HUDEP-2 (cell line): ENCODE measurements around the gene FTCDNL1.
A peak's percentile ranks its signal among the peaks of the same experiment; 100 is the strongest.

Source experiments
- DNase-seq, 76 experiments: peaks; one replicate each; lab custom pipeline; 2025; ENCODE audit not compliant: unreplicated experiment in 76 of 76; lab: John Stamatoyannopoulos, UW

Gene FTCDNL1

DNA sequence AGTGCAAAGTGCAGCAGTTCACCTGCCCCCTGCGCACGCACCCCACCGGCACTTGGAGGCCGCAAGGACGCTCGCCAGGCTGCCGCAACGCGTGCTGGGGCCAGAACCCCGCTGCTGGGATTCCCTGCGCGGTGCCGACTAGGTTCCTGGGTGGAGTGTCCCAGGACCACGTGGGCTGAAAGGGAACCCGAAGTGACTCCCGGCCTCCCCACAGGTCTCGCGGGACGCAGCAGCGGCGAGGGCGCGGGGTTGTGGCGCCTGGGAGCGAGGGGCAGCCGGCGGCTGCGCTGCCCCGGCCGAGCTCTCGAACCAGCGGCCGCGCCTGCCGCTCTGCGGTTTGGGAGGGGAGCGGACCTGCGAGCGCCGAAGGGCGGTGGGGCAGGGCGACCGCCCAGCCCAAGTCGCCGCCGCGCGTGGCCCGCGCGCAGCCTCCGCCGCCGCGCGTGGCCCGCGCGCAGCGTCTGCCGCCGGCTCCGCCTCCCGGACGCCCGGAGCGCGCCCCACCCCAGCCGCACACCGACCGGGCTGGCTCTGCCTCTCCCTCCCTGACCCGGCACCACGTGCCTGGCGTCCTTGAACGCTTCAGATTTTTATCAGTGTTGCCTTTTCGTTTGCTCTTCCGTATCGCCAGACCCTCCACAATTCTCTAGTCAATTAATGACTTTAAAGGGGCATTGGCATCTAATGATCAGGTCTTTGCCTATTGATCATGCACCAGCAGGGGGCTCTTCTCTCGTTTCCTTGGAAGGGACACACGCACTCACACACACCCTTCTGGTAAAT, at the start of gene FTCDNL1:
Gene FTCDNL1, minus strand, starts transcription at position 475 of the 783 bp plus-strand sequence. CDS start 2,230 bp downstream, outside the sequence.
- peak in 73 of 76 experiments; percentile 1 to 75 (median 52) for DNase-seq

DNA sequence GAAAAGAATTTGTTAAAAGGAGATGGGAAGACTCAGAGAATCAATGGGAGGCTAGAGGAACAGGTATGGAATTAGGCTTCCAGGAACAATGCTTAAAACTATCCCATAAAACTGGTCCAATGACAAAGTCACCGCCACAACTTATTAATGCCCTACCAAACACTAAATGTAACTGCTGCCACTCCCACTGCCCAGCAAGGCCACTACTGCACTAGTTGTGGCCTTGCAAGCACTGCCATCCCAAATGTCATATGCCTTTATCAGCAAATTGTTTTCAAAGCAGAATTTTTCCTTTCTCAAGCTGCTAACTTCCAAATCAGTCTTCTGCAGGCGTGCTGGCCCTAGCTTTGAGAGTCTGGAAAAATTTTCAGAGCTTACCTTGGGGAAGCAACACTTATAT, 45.6 kb upstream of the FTCDNL1 start:
- DNase-seq = no peak

DNA sequence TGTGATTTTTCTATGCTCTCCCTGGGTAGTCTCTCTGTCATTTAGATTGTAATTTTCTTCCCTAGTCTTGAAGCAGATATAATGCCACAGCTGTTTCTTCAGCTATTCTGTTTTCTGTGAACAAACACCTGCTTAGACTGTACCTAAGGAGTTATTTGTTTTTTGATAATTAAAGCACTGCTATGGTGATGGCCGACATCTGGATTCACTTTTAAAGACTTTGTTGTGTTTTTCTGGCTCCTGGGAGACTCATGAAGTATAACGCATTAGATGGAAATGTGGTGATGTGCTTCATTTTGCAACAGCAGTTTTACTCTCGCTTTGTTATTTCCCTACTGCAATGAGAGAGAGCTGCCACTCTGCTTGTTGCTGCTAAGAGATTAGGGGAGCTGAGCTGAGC, 44.4 kb upstream of the FTCDNL1 start:
- DNase-seq = no peak

DNA sequence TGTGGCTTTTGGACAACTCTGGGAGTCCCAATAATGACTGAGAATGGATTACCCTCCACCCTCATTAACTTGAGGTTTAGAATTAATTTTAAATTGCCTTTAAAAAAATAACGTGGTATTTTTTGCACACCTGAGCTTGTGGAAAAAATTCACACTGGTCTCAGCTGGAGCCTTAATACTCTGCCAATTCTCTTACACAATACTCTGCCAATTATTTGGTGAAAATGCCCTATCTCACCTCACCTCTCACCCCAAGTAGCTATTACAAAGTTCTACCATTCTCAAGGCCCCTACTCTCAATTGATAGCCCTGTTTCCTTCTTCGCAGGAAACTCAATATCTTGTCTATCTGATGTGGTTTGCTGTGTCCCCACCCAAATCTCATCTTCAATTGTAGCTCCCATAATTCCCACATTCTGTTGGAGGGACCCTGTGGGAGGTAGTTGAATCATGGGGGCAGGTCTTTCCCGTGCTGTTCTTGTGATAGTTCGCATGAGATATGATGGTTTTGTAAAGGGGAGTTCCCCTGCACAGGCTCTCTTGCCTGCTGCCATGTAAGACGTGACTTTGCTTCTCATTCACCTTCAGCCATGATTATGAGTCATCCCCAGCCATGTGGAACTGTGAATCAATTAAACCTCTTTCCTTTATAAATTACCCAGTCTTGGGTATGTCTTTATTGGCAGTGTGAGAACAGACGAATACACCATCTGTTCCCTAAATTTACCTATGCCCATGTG, 32.7 kb upstream of the FTCDNL1 start:
- no peak for DNase-seq

DNA sequence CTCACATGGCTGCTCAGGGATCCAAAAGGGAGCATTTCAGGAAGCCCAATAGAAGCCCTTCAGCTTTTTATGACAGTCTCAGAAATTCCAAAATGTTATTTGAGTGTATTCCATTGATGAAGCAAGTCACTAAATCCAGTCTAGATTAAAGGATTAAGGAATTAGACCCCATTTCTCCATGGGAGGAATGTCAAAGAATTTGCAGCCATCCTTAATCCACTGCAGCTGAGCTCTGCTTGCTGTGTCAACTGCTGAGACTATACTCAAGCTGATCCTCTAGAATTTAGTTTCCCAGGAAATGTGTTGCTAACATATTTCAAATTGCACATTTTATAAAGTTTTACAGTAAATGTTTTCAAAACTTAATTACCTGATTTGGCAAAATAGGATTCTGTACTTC, 31.7 kb upstream of the FTCDNL1 start:
- DNase-seq = no peak

DNA sequence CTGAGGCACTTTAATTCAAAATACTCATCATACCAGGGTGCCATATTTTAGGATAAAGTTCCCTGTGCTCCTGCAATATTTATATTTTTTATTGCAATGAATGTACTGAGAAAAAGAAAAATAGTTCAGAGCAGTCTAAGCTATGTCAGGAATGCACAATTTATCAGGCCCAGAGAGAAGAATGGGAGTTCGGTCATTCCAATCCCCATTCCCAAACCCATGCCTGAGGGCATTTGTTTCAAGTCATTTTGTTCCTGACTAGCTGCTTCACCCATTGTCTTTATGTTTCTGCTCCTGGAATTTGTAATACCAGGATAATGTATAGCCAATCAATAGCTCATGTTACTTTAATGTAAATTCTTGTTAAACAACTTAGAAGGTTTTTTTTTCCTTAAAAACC, 24.4 kb upstream of the FTCDNL1 start:
- DNase-seq = no peak

DNA sequence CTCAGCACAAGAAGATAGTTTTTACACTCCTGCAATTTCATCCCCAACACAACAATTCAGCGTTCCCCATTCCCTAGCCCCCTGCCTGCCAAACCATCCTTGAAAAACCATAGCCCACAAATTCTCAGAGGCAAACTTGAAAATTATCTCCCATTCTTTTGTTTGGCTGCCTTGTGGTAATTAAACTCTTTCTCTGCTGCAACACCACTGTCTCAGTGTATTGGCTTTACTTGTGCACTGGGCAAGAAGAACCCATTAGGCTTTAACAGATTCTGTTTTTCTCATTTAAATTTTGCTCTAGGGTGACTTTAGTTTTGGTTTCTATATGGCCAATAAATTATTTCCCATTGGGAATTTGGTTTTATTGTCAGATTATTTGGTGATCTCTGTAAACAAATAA, 23.2 kb upstream of the FTCDNL1 start:
- no peak for DNase-seq

DNA sequence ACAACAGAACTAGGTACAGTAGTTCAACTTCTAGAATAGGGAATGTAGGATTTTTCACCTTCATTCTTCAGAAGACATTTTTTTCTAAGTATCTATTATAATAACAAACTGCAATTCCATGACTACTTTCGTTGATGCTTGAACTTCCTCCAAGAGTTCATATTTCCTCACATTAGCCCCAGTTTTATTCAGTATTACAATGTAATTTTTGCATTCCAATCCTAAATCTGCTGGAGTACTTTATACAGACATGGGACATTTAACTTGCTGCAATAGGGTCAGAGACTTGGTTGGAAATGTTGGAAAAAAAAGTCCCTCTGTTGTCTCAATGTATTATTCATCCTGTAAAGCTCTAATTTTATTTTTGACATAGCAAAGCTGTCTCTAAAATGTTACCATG, 19.6 kb upstream of the FTCDNL1 start:
- DNase-seq = no peak

DNA sequence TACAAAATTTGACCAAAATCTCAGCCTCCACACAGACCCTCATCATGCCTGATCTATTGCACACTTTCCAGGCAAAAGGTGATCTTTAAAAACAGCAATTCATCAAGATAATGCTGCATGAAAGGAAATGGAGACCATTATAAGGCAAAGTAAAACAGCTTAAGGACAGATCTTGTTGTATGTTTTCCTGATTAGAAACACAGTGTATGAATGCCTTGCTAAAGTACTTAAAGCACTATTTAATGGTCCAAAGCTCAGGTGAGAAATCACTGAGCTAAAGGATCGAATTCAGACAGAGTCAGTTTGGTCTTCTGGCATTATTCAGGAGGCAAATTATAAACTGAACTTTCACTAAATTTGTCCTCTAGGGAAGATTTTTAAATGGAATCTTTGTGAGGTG, 18.7 kb upstream of the FTCDNL1 start:
- no peak for DNase-seq

DNA sequence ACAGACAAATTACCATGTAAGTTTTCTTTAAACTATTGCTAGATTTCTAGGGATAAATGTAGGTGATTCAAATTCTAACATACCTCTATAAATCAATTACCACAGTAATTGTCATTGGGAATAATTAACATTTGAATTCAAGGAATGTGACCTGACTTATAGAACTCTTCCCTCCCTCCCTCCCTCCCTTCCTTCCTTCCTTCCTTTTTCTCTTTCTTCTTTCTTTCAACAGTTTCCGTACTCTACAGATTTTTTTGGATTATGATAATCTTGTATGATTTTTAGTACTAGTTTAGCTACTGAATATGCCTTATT, 18.2 kb upstream of the FTCDNL1 start:
- no peak for DNase-seq

DNA sequence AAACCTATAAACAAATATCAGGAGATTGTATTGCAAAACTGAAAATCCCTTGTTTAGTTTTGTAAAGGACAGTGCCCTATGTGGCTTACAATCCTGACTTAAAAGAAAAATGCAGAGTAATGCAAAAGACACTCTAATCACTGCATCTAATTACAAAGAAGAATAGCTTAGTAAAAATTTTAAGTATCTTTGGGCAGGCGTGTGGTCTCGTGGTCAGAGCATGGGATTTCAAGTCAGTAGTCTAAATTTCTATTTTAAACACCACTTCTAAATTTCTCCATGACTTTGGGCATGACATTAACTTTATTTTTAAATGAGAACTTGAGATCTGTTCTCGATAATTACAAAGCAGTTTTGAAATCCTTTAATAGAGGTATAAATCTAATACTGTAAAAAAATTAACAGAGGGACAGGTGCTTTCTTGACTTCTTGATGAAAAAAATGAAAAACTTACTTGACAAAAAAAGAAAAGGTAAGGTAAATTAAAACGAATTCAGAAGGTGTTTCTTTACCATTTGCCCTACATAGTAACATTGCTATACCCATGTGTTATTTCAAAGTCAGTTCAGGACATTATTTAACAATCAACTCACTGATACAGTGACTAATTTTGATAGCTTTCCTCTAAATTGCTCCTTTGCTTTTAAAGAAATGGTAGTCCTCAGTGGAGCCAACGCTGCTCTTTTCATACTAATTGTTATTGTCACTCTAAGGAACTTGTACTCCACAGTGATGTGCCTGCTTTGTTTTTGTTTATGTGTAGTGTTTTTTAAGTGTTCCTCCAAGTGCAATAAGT, 17.6 kb upstream of the FTCDNL1 start:
- DNase-seq = no peak

DNA sequence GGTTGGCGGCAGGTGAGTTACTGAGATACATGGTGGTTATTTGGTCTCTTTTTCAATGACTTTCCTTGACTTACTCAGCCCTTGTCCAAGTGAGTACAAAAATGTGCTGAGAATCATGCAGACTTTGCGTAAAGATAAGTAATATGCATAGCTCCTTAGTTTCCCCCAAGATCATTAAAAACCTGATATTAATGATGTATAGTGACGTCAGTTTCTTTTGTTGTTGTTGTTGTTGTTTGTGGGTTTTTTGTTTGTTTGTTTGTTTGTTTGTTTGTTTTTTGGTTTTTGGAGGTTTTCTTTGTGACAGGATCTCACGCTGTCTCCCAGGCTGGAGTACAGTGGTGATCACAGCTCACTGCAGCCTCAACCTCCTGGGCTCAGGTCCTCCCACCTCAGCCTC, 14.9 kb upstream of the FTCDNL1 start:
- DNase-seq = no peak

DNA sequence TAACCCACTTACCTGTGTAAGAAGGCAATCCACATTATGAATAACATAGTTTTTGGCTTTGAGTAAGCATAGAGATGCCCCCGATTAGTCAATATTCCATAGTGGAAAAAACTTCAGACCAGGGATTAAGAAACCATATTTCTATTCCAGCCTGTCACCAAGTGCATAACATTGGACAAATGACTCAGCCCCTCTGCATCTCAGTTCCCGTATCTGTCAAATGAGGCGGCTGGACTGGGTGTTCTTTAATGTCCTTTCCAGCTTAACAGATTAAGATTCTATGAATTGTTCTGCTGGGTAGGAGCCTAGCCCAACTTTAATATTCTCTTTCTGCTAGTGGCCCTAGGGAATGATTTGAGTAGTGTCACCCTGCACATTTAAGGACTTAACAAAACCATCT, 11.8 kb upstream of the FTCDNL1 start:
- peak in 2 of 76 experiments; percentile 2 to 9 for DNase-seq

DNA sequence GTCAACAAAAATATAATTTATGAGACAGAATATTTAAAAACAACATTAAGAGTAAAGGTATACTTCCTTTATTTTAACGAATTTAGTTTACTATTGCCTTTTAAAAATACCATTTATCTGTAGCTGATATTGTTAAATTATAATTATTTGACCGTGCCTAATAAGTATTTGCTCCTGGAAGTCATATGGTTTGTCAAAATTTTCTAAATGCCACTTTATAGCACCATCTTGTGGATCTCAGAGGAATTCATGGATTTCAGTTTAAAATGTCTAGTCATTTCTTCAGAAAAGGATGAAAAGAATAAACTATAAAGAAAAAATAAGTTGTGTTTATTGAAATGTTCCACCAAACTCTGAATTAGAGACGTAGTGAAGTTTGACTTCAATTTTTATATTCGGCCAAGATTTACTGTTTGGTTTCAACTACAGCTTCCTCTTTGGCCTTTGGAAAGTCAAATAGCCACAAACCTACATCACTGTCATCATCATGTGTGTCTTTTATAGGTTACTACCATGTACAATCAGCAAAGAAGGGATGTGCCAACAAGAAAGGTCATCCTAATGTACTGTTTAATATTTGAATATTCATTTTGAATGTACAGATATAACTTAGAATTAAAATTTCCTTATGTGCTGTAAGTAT, 10.3 kb upstream of the FTCDNL1 start:
- peak in 3 of 76 experiments; percentile 7 to 12 (median 8) for DNase-seq

DNA sequence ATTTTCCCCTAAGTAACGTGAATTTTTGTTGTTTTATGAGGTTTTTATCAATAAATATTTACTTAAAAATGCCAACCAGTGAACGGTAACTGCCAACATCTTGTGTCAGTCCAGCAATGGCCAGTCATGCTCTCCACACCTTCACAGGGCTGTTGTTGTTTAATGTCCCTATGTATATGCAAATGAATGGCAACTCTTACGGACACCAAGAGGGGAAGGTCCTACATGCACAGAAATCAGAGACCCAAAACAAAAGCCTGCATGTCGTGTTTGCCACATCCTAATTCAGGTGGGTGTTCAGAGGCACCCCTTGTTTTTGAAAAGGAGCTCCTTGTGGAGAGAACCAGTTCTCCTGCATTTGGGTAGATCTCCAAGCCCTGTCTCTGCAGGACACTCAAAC, 4.8 kb upstream of the FTCDNL1 start:
- no peak for DNase-seq

DNA sequence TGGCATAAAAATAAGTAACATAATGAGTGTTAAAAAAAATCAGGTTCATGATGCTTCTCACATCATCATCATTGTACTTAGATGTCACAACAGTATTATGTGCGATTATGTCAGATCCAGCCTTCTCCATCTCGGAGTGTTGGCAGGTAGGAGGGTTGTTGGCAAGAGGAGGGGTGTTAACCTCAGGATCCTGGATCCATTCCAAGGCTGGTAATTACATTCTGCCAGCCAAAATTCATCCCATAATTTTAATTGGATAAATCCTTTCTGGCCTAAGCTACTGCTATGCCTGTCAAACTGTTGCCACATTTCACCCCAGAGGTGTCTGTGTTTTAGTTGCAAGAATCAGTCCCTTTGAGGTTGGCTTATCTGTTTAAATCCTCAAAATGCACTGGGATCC, 891 bp upstream of the FTCDNL1 start:
- DNase-seq = no peak

DNA sequence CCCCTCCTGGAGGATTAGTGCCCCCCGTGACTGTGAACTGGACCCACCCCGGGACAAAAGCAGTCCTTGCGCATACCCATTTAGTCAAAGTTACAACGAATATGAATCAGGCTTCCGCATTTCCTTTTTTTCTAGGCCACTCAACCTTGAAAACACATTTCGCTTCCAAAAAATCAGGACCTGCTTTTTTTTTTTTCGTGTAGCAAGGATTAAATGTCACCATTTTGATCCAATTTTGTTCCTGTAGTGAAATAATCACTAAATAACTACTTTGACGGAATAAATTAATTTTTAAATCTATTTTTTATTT, 464 bp upstream of the FTCDNL1 start:
- no peak for DNase-seq

DNA sequence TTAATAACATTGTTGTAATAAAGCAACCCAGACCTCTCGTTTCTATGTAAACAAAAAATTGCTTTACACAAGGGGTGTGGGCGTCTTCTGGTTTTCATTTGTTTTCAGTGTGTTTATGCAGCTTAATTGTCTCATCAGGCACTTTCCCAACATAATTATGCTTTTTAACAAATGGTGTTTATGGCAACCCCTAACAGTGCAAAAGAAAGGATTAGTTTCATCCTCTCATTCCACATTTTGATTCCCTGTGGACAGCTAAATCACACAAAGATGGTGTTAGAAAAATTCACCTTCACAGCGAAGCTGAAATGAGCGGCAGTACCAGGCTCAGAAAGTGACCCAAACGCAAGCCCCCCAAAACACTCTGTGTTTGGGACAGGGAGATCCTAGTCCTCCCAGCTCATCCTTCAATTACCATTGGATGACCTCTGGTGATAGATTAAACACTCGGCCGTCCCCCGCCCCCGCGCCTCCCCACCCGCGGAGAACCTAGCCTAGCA, 724 bp downstream of the FTCDNL1 start:
- peak in 2 of 76 experiments; percentile 1 to 16 for DNase-seq

DNA sequence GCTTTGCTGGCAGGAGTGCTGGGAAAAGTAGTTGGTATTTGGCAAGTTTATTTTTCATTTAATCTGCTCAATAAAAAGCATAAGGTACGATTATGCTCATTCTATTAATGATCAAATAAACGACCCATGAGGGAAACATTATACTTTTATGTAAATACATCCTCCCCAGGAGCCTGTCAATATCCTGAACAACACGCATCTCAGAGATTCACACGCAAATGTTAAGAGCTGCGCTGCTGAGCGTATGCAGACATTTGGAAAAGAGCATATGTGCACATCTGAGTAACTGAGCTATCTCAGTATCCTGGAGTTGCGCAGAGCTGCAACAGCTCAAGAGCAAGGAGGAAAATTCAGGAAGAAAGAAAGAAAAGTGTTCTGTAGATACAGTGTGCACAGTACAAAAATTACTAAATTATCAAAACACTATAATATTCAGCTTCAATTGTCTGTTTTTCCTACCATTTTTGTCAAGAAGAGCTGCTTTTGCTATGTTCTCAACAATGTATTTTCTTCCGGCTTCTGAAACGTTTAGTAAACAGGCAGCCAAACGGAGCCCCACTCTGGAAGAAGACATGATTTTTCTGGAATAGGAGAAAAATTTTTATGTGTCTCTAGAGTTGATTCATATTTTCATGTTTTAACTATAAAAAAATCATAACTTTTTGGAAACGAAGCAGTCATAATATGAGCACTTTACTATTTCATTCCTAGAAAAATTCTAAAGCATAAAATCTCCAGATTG, 2.4 kb downstream of the FTCDNL1 start:
- no peak for DNase-seq

DNA sequence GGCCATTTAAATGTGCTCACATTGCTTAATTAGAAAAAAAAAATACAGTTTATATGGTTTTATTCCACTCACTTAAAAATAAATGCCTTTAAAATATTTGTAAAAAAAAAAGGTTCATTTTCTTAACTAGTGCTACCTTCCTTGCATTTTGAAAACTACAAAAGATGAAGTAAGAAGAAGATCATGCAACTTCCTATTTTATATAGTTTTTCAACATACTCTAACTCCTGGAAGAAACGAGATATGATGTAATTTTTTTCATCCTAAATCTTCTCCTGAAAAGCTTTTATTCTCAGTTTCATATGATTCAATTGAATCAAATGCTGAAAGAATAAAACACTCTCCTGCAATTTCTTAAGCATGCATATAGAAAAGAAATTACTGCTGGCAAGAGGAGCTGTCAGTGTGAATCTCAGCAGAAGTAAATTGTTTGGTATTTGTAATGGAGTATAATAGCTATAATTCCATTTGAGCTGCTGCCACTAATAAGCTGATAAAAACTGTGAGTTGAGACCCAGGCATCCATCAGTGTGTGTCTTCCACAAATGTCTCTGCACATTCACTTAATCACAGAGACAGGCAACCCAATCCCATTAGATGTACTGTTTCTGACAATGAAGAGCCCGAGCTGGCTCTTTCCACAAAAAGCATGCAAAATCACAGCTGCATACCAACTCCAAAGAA, 3.7 kb downstream of the FTCDNL1 start:
- DNase-seq = no peak
